Stimulated activated CD8-positive, alpha-beta memory T cell treated with anti-CD3 and anti-CD28 coated beads, Interleukin-2, amount 100 ng/mL, for 1 hour (primary cell): ENCODE results near the gene SLC5A1.

Source experiments
- DNase-seq, 2 donors: peaks; one replicate each; pipeline ENCODE4 v3.0.0-alpha.2; 2020; ENCODE audit warnings: low read depth in 2 of 2

SLC5A1 gene

GRCh38 chr22:32050678-32051515 lies 7.8 kb downstream of the SLC5A1 start:
- peak in 1 of 2 donors; percentile 4 for DNase-seq

DNA sequence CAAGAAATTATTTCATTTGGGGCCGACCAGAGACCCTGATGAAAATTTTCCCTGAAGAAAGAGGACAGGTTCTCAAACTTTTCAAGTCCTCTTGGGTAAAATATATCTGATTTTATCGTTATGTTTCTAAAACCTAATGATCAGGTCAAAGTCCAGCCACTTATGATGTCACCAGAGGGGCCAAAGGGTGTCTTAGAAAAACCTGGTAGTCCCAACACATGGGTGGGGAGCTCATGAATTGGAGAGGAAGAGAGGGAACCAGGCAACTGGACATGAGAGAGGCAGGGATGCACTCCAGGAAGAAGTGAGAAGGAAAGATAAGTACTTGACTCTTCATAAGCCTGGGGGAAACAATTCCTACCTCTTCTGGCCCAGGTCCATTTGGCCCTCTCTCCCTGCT lies 9.2 kb downstream of the SLC5A1 start:
- DNase-seq = no peak

GRCh38 chr22:32052936-32053791 lies 10.1 kb downstream of the SLC5A1 start:
- no peak for DNase-seq

GRCh38 chr22:32055069-32055468 lies 12.0 kb downstream of the SLC5A1 start:
- DNase-seq = no peak

DNA sequence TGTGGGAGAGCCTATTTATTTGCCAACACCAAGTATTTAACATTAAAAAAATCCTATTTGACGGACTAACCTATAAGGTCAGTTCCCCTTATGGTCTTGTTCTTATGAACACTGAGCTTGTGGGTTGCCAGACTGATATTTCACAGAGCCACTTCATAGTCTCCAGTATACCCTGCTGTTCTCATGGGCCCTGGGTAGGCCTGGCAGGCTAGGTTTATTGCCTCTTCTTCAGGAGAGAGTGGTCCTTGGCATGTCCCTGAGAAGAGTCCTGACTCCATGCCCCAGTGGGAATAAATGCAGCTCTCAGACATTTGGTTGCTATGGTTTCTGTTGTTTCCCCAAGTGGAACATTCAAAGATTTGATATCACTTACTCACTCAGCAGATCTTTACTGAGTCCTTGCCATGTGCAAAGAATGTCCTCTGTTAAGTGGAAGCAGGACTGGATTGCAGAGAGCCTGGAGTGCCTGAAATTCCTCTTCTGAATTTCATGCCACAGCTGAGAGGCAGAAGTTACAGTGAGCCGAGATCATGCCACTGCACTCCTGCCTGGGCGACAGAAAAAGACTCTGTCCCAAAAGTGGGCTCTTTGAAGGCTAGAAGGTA lies 15.7 kb downstream of the SLC5A1 start:
- no peak for DNase-seq

- no peak for DNase-seq
Observed at GRCh38 chr22:32059426-32059825, 16.4 kb downstream of the SLC5A1 start.

GRCh38 chr22:32063701-32064100 lies 20.6 kb downstream of the SLC5A1 start:
- DNase-seq = no peak

DNA sequence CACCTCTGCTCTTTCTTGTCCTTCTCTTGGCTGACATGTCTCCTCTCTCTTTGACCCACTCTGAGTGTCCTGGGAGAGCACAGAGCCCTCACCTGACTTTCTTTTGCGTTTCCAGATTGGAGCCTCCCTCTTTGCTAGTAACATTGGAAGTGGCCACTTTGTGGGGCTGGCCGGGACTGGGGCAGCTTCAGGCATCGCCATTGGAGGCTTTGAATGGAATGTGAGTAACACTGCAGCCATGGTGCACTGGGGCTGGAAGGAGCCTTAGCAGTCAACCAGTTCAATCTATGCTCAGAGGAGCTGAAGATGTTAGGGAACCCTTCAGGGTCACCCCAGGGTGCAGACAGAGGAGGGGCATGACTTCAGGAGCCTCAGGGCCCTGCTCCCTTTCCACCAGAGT lies 23.8 kb downstream of the SLC5A1 start:
- DNase-seq = no peak

GRCh38 chr22:32067613-32068012 lies 24.6 kb downstream of the SLC5A1 start:
- no peak for DNase-seq

- DNase-seq = no peak
Observed at GRCh38 chr22:32069579-32070372, 26.7 kb downstream of the SLC5A1 start.

DNA sequence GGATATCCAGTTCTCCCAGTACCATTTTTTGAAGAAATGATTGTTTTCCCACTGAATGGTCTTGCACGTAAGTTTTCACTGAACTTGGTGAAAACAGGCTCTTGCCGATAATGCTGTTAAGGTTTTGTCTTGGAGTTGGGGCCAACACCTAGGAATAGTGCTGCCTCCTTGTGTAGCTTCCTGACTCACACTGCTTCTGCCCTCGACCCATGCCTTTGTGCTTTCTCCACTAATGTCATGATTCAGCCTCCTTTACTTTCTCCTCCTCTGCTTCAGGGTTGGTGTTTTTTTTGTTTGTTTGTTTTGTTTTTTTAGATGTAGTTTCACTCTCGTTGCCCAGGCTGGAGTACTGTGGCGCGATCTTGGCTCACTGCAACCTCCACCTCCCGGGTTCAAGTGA lies 30.2 kb downstream of the SLC5A1 start:
- no peak for DNase-seq

DNA sequence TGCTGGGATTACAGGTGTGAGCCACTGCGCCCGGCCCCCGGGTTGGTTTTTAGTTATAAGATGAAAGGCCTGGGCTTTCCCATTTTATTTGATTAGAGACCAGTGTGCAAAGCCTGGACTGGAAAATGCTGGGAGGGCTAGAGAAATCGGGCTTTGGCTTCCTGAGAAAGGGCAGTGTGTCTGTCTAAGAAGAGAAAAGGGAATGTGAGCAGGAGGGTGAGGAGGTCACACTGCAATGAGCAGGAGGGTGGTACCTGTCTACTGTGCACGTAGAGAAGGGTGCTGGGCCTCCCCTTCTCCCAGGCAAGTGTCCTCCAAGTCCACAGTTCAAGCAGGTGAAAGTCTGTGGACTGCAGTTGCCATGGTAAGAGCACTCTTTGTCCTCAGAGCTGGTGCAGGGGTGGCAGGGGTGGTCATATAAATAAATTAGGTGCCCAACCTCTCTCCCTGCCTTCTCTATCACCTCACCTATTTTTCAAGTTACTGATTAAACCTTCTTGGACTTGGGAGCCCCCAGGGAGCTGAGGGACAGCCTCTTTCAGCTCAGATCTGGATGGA lies 30.8 kb downstream of the SLC5A1 start:
- no peak for DNase-seq

DNA sequence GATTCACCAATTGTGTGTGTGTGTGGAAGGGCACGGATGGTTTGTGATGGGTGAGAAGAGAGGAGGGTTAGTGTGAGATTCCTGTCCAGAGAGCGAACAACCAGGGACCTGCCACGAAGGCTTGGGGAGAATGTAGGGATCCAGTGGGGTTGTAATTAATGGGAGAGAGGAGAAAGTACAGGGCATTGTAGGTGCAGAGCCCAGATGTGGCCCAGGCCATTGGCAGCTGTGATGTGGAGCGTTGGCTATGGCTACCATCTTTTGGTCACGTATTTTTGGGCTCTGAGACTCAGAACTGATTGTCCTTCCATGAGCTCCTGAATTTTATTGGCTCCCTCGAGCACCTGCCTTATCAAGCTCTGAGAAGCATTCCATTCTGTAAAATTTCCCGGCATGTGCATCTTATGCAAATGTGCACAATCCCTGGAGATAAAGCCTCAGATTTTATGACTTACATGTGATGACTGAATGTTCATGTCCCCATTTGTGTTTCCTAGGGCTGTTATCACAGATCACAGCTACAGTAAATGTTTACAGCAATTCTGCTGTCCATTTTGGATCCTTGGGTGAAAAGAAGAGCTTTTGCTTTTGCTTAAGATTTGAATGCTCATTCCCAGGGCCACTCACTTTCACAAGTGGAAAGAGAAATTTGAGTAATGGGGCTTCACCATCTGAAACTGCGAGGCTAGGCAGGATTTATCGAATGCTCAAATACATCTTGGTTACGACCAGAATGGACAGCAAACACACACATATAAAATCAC lies 33.1 kb downstream of the SLC5A1 start:
- no peak for DNase-seq

- no peak for DNase-seq
Observed at GRCh38 chr22:32076761-32077084, 33.7 kb downstream of the SLC5A1 start.

DNA sequence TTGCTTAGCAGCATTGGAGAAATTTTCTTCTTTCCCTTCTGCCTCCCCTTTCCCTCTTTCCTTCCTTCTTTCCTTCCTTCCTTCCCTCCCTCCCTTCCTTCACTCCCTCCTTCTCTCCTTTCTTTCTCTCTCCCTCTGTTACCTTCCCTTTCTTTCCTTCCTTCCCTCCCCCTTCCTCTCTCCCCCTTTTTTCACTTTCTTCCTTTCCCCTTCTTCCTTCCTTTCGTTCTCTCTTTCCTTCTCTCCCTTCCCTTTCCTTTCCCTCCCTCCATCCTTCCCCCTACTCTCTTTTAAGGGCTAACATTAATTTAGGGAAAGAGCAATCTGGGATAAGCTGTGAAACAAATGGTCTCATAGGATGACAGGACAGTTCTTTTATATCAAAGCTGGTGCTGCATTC lies 34.1 kb downstream of the SLC5A1 start:
- DNase-seq = no peak

GRCh38 chr22:32079130-32080089 lies 36.3 kb downstream of the SLC5A1 start:
- no peak for DNase-seq

GRCh38 chr22:32080904-32081303 lies 37.8 kb downstream of the SLC5A1 start:
- DNase-seq = no peak

DNA sequence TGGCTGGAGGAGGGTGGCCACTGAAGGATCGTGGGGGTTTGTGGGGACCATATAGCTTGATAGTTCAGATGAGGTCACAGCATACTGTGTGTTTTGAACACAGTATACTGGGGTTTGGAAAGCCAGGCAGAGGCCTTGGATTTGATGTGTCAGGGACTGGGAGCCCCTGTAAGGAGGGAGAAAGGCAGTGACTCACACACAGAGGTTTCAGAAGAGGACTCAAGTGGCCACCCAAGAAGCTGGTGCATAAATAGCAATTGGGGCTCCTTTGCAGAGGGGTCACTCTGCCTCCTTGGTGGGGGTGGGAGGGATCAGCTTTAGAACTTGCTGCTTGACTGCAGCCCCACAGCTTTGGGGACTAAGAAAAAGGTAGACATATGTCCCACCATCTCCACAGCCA lies 39.3 kb downstream of the SLC5A1 start:
- no peak for DNase-seq

DNA sequence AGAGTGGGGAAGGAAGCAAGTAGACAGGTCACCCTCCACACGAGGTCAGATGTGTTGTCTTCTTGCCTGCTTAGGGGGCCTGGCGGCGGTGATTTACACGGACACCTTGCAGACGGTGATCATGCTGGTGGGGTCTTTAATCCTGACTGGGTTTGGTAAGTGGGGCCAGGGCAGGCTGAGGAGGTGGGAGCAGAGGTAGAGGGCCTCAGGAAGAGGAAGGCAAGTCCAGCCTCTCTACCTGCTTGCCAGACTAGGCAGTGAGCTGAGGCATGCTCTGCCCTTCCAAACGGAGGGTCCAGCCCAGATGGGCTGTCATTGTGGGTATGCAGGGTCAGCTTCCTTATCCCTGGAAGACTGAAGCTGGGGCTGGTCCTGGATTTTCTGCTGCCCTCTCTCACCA lies 39.9 kb downstream of the SLC5A1 start:
- DNase-seq = no peak

DNA sequence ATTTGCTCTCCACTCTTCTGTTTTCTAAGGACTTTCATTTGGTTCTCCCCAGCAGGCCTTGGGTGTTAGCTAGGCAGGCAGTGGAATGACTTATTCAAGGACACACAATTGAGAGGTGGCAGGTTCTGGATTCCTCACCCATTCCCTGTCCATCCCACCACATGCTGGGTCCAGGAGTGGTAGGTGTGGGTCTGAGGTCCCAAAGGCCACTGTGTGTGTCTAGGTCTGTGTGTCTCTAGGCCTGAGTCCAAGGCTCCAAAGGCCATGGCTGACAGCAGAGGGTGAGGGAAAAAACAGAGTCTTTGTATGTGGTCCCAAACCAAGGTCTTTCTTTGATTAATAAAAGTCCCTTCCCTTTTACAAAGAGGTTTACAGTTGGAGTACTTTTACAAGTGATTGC lies 40.8 kb downstream of the SLC5A1 start:
- no peak for DNase-seq
